Stimulated activated CD4-positive, alpha-beta T cell treated with anti-CD3 and anti-CD28 coated beads, Interleukin-4, amount 100 ng/mL, for 24 hours (primary cell): ENCODE measurements around the gene PGAP6.
"Not testable (repeated sequence)": the region's sequence is repeated elsewhere in the genome, so short reads cannot be mapped to it uniquely, and the experiment has no call there.

ENCODE experiments used
- DNase-seq: peaks from one replicate; pipeline ENCODE4 v3.0.0-alpha.2; 2020

PGAP6 gene

GRCh38 chr16:378113-378820, 3.5 kb downstream of the PGAP6 start:
- not testable (repeated sequence) for DNase-seq

DNA sequence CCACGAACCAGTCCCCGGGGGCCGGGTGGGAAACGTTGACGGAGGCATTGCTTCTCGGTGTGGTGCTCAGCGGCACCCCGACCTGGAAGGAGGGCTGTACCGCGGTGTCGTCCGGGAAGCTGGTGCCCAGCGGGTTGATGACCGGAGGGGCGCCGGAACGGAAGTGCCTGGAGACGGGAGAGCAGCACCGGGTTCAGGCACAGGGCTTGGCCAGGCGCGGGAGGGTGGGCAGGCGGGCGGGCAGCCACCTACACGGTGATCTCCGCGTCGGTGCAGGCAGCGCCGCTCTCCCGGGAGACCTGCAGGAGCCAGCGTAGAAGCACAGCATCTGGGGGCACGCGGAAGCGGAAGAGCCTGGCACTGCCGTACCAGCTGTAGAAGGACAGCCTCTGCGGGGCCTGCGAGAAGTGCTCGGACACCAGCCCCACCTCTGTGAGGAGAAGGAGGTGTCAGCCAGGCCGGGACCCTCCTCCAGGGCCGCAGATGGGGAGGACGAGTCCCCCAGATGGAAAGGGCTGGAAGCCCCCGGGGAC, 4.3 kb downstream of the PGAP6 start:
- DNase-seq: no peak

DNA sequence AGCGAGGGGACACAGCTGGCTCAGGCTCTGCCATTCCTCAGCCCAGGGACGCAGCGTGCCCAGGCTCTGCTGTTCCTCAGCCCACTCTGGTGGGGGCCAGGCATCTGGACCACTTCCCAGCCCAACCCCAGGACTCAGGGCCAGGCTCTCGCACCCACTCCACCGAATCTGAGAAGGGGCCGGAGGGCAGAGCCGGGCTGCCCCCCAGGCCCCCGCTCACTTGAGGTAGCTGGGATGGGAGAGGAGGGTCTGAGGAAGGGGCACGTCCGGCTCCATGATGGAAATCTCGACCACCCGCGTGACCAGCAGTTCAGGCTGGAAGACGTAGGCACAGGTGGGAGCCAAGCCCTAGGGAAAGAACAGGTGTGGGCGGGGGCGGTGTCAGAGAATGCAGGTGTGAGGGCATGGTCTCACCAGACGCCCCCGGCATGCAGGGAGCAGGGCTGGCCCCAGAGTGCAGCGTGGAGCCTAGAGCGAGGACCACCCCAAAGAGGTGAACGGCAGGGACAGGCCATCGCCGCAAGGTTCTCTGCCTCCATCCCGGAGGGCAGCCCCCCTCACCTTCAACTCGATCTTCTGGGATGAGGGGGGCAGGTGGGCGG, 4.9 kb downstream of the PGAP6 start:
- DNase-seq: no peak

GRCh38 chr16:375927-376816, 5.6 kb downstream of the PGAP6 start:
- DNase-seq: no peak

DNA sequence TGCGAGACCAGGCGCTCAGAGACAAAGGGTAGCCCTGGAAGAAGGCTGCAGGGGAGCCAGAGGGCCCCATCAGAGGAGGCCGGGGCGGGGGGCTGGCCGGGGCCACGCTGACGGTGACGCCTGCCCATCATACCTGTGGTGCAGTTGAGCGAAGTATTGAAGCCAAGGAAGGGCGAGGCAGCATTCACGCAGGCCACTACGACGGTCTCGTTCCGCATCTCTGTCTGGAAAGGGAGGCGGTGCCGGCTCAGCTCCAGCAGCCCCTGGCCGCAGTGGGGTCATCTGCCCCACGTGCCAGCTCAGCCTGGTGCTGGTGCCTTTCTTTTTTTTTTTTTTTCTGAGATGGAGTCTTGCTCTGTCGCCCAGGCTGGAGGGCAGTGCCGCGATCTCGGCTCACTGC, 6.6 kb downstream of the PGAP6 start:
- no peak for DNase-seq

GRCh38 chr16:374616-374926, 7.2 kb downstream of the PGAP6 start:
- DNase-seq: no peak

DNA sequence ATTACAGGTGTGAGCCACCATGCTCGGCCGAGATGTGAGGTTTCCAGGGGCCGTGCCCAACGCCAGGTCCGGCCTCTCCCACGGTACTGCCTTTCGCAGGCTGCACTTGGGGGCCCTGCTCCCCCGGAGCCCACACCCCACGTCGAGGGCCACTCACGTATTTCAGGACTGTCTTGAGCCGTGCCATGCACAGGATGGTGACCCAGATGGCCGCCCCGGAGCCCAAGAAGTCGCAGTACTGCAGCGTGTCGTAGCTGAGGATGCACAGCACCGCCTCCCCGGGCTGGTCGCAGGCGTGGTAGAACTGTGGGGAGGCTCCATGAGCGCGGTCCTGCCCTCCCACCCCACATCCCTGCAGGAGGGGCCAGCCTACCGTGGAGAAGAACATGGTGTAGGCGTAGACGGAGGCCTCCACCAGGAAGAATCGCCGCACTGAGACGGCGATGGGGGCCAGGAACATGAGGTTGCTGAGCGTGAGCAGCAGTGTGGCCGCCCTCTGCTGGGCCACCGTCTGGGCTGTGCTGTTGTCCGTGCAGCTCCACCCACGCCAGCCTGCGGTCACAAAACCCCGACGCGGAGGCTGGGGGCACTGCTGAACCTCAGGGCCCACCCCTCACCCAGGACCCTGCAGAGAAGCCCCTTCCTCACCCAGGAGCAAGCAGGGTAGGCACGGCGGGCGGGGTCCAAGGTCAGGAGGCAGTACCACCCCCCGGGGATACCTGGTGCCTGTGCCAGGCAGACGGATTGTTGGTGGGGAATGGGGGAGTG, 7.7 kb downstream of the PGAP6 start:
- no peak for DNase-seq

DNA sequence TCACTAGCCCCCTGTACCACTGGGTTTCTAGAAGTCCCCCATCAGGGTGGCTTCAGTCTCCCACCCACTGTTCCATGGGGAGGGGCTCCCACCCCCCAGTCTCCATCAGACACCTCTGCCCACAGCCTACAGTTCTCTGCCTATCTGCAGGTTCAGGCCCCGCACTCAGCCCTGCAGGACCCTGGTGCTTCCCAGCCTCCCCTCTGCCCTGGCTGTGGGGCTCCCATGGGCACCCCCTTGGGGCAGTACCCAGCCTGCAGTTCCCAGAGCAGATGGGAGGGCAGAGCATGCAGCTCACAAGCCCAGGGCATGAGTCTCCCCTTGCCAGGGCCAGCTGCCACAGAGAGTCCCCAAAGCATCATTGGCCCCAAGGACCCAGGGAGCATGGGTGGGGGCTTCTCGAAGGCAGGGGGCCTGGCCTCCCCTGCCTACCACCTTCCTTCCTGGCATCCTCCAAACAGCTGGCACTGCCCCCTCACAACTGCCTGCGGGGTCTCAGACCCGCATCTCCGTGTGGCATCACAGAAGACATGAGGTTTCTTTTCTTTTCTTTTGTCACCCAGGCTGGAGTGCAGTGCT, 8.7 kb downstream of the PGAP6 start:
- no peak for DNase-seq

- no peak for DNase-seq
Observed at GRCh38 chr16:372302-372983, 9.3 kb downstream of the PGAP6 start.

DNA sequence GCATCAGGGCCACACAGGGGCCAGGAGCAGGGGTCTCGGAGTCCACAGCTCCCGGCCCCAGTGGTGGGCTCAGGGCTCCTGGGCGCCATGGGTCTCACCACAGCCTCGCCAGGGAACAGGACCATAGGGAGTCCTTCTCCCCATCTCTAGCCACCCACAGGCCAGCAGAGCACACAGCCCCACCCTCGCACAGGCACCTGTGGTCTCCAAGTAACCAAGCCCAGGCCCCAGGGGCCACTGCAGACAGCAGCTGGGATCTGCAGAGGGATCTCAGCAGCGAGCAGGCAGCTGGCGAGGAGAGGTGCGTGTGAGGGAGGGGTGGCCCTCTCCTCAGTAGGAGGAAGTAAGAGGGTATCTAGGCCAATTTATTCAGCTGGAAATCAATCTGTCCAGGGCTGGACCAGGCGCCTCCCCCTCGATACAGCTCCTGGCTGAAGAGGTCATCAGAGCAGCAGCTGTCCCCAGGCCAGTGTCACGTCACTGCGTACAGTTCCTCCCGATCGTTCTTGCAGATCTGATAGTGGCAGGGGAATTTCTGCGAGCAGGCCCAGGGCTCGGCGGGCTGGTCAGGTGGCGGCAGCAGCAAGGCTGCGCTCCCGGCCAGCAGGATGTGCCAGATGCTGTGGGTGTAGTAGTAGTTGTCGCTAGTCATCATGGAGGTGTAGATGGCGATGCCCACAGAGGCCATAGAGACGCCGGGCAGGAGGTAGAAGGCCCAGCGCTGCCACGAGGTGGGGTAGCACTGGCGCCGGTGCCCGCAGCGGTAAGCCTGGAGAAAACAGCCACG, 10.1 kb downstream of the PGAP6 start:
- no peak for DNase-seq

DNA sequence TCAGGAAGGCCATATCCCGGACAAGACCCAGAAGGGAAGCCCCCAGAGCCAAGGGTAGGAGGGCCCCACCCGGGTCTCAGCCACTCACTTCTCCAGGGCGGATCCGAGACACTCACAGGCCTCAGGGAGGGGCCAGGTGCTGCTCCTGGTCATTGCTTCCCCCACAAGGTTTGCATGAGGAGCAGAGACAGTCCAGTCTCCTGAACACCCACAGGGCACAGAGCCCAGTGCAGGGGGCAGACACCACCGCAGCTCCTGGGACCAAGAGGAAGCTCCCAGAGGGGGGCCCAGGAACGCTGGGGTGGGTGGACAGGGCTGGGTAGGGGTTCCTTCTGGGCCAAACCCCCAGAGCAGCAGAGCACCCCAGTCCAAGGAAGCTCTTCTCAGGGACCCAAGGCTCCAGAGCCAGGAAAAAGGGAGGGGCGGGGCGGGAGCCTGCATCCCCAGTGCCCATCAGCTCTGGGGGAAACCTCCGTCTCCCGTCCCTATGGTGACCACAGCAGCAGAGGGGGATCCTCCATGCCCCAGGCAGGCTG, 10.7 kb downstream of the PGAP6 start:
- DNase-seq: no peak

DNA sequence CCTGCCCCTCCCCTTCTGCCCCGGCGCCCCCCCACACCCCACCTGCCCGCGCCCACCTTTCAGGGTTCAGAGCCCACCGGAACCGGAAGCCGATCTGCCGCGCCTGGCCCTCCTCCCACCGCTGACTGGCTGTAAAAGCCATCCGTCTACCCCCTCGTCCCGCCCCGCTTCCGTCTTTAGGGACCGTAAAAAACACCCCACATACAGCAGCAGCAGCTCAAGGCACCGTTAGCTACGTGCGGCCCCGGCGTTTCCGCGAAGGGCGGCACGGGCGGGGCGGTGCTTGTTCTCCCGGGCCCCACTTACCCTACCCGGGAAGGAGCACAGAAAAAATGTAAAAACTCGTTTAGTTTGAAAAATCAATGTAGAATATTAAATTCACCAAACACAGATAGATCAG, 11.3 kb downstream of the PGAP6 start, which contains the start of gene MRPL28:
Gene MRPL28 (minus strand): TSS at position 96 of the 400 bp plus-strand sequence. CDS start 320 bp downstream, outside the sequence.
- DNase-seq: peak; percentile 95

DNA sequence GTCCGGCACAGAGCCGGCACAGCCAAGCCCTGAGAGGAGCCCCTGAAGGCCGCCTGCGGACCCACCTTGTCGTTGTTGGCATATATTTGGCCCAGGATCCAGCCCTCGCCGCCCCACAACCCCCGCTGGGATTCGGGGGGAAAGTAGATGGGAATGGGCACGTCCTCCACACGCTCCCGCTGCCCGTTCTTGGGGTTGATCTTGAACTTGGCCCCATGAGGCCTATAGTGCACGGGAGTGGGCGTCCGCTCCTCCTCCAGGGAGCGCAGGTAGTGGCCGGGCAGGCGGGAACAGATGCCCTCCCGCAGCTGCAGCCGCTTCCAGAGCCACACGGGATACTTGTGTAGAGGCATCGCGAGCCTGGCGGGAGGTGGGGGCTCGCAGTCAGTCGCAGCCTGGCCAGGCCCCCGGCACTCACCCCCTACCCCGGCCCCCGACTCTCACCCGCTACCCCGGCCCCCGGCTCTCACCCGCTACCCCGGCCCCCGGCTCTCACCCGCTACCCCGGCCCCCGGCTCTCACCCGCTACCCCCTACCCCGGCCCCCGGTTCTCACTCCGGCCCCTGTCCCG, 11.8 kb downstream of the PGAP6 start:
- DNase-seq: no peak

DNA sequence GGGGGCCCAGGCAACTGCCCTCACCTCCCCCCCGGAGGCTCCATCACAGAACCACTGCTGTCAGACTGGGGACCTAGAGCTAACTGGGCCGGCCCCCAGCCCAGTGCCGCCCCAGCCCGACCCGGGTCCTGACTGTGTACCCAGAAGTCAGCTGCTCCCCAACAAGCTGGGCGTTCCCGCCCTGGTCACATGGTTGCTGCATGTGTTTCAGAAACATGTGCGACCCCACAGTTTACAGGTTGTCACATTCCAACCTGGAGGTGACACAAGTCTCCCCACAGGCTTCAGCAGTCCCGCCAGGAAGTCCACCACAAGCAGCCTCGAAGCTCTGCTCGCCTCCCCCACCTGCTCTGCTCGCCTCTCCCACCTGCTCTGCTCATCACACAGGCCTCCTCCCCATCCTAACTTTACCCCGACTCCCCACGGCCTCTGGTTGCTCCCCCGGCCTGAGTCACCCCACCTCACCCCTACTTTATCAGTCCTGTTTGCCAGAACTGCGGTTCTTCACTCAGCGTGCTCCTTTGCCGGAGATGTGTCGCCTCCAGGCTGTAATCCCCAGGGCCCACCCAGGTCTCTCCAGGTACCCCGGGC, 12.4 kb downstream of the PGAP6 start:
- DNase-seq: no peak

DNA sequence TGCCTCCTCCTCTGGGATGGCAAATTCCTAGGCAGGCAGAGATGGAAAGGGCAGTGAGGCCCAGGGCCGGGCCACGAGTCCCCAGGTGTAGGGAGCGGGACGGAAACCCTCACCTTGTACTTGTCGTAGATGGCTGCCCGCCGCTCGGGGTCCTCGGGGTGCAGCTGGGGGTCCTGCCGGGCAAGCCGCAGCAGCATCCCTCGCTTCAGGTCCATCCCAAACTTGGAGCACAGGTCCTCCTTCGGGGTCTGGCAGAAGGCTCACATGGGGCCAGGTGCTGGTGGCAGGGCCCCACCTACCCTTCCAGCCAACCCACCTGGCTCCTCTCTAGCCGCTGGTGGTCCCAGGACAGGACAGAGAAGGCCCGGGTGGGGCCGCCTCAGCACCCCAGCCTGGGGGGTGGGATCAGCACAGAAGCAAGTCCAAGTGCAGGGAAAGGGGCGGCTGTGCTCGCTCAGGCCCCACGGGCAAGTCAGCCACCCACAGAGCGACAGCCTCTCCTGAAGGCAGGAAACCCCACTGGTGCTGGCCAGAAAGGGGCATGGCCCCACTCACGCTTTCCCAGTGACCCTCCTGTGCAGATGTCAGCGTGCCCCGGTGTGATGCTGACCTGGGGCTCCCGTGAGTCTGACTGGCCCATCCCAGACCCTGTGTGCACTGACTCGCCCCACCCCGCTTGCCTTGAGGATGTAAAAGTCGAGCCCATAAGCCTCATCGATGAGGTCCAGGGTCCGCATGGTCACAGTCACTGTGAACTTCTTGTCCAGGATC, 13.2 kb downstream of the PGAP6 start:
- no peak for DNase-seq

DNA sequence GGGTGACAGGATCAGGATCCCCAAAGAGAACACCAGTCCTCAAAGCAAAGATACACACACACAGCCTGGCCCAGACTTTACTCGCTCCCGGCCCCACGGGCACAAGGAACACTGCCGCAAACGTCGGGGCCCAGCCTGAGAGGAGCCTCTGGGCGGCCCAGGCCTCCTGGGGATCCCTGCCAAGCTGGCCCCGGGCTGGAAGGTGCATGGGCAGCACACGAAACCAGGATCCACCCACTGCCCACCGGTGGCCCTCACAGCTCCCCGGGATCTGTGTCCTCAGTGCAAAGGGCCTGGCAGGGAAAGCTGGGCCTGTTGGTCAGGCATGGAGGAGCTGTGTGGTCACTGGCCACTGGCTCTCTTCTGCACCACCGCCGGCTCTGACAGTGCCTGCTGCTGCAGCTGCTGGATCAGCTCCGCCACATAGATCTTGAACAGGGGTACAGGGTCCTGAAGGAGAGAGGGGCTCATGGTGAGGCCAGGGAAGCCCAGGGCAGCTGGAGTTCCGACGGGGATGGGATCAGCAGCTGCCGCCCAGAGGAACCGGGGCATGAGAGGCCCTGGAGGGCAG, 14.4 kb downstream of the PGAP6 start:
- DNase-seq: no peak

GRCh38 chr16:366476-366875, 15.3 kb downstream of the PGAP6 start:
- no peak for DNase-seq

- DNase-seq: no peak
Observed at GRCh38 chr16:364595-365491, 16.9 kb downstream of the PGAP6 start.
